ENCODE measurements around the gene PHLDA1.

- no peak for TF ChIP-seq CTCF (IDR thresholded peaks at IDR 0.05 in 4 of 5, conservative IDR thresholded peaks at IDR 0.05 in 1 of 5)
- TF ChIP-seq POLR2A (IDR thresholded peaks at IDR 0.05): no peak
Observed at GRCh38 chr12:76020731-76021672, 10.6 kb downstream of the PHLDA1 start.
